ENCODE results near the gene PILRA.

PILRA gene

GRCh38 chr7:100434297-100435144 is 61.2 kb downstream of the PILRA start:
- no peak overlapping the region for H3K27ac ChIP-seq (replicated peaks; ENCODE audit: low read length)
- peak overlapping the region in 1 of 2 donors; percentile 91 for H3K4me3 ChIP-seq (ENCODE audit: low read length in 2 of 2)
- H4K91ac ChIP-seq (ENCODE audit: low read depth, low read length, poor library complexity) = no peak overlapping the region
- H3K9ac ChIP-seq (ENCODE audit: low read depth, low read length, poor library complexity) = no peak overlapping the region
- H2BK120ac ChIP-seq (ENCODE audit: low read depth, low read length) = no peak overlapping the region
- H3K36me3 ChIP-seq (replicated peaks in 1 of 2; ENCODE audit: control insufficient read depth in 2 of 2, insufficient read depth in 2 of 2, low read length in 2 of 2) = peaks cover 28 to 55% of the 10 kb centered on the region in 2 donors
- no peak overlapping the region for H3K14ac ChIP-seq (ENCODE audit: low read length)
- no peak for DNase-seq (ENCODE audit: low spot score)
- no peak overlapping the region for H2BK15ac ChIP-seq (ENCODE audit: low read length)
- WGBS, 2 donors (ENCODE audit: extremely low coverage in 2 of 2, insufficient read length in 2 of 2, insufficient replicate concordance in 1 of 2) = no CpG with 5 or more reads among the region's 22 CpGs
- H2AK5ac ChIP-seq (ENCODE audit: low read depth, low read length) = no peak overlapping the region
- no peak overlapping the region for H4K8ac ChIP-seq (ENCODE audit: low read depth, low read length)
- peaks cover 16% of the 10 kb centered on the region for H3K79me1 ChIP-seq (ENCODE audit: low read depth, low read length)
- H3K27me3 ChIP-seq (ENCODE audit: control insufficient read depth in 3 of 3, insufficient read depth in 3 of 3, low read depth in 1 of 3, low read length in 3 of 3) = no peaks in the 10 kb centered on the region
- no peak overlapping the region for H2BK12ac ChIP-seq (ENCODE audit: low read length)
- peak overlapping the region; percentile 56 for H2BK5ac ChIP-seq (ENCODE audit: low read length)
- no peak overlapping the region for H3K23ac ChIP-seq (ENCODE audit: low read depth, low read length, poor library complexity)
- H3K4me1 ChIP-seq (ENCODE audit: control insufficient read depth in 2 of 2, insufficient read depth in 1 of 2, low read depth in 1 of 2, low read length in 2 of 2) = peaks cover 24 to 30% of the 10 kb centered on the region in 2 donors
- H3K4ac ChIP-seq (ENCODE audit: low read length) = no peak overlapping the region
- no peak overlapping the region for H2AFZ ChIP-seq (ENCODE audit: low read length)
- H3K4me2 ChIP-seq (ENCODE audit: insufficient read depth, low read length, poor library complexity, severe bottlenecking) = peak overlapping the region; percentile 92
- H3K9me3 ChIP-seq (replicated peaks in 1 of 2; ENCODE audit: control insufficient read depth in 2 of 2, insufficient read depth in 1 of 2, low read depth in 1 of 2, low read length in 2 of 2) = no peaks in the 10 kb centered on the region
- no peak overlapping the region for H3K18ac ChIP-seq (ENCODE audit: low read length)

GRCh38 chr7:100435401-100436304 is 62.4 kb downstream of the PILRA start:
- Histone ChIP-seq H2BK15ac (ENCODE audit: low read length) (peak overlapping the region; percentile 76), H2BK5ac (ENCODE audit: low read length) (peak overlapping the region; percentile 56), H3K36me3 (replicated peaks in 1 of 2; ENCODE audit: control insufficient read depth in 2 of 2, insufficient read depth in 2 of 2, low read length in 2 of 2) (peaks cover 28 to 52% of the 10 kb centered on the region in 2 donors), H3K4me2 (ENCODE audit: insufficient read depth, low read length, poor library complexity, severe bottlenecking) (peak overlapping the region; percentile 92), H3K9me3 (replicated peaks in 1 of 2; ENCODE audit: control insufficient read depth in 2 of 2, insufficient read depth in 1 of 2, low read depth in 1 of 2, low read length in 2 of 2) (no peaks in the 10 kb centered on the region), H3K23ac (ENCODE audit: low read depth, low read length, poor library complexity) (peak overlapping the region; percentile 94), H2AFZ (ENCODE audit: low read length) (peak overlapping the region; percentile 73), H2BK120ac (ENCODE audit: low read depth, low read length) (peak overlapping the region; percentile 5), H3K27me3 (ENCODE audit: control insufficient read depth in 3 of 3, insufficient read depth in 3 of 3, low read depth in 1 of 3, low read length in 3 of 3) (no peaks in the 10 kb centered on the region), H3K79me1 (ENCODE audit: low read depth, low read length) (peaks cover 16% of the 10 kb centered on the region), H3K4me1 (ENCODE audit: control insufficient read depth in 2 of 2, insufficient read depth in 1 of 2, low read depth in 1 of 2, low read length in 2 of 2) (peaks cover 22 to 27% of the 10 kb centered on the region in 2 donors), H2BK12ac (ENCODE audit: low read length) (no peak overlapping the region), H2AK5ac (ENCODE audit: low read depth, low read length) (peak overlapping the region; percentile 66), H3K9ac (ENCODE audit: low read depth, low read length, poor library complexity) (peak overlapping the region; percentile 98), H3K4ac (ENCODE audit: low read length) (peak overlapping the region; percentile 6), H3K18ac (ENCODE audit: low read length) (peak overlapping the region; percentile 98), H3K4me3 (ENCODE audit: low read length in 2 of 2) (peak overlapping the region; percentile 91 to 97), H3K27ac (replicated peaks; ENCODE audit: low read length) (peak overlapping the region; percentile 83), H4K91ac (ENCODE audit: low read depth, low read length, poor library complexity) (no peak overlapping the region), H3K14ac (ENCODE audit: low read length) (peak overlapping the region; percentile 84), H4K8ac (ENCODE audit: low read depth, low read length) (peak overlapping the region; percentile 9)
- no peak for DNase-seq (ENCODE audit: low spot score)
- no CpG with 5 or more reads among the region's 81 CpGs for WGBS, 2 donors (ENCODE audit: extremely low coverage in 2 of 2, insufficient read length in 2 of 2, insufficient replicate concordance in 1 of 2)

- no peak overlapping the region for H3K4me3 ChIP-seq (ENCODE audit: low read length in 2 of 2)
- H2AFZ ChIP-seq (ENCODE audit: low read length) = no peak overlapping the region
- peak overlapping the region; percentile 79 for H2BK12ac ChIP-seq (ENCODE audit: low read length)
- no peak overlapping the region for H4K8ac ChIP-seq (ENCODE audit: low read depth, low read length)
- no peak overlapping the region for H3K9ac ChIP-seq (ENCODE audit: low read depth, low read length, poor library complexity)
- no peaks in the 10 kb centered on the region for H3K27me3 ChIP-seq (ENCODE audit: control insufficient read depth in 3 of 3, insufficient read depth in 3 of 3, low read depth in 1 of 3, low read length in 3 of 3)
- H2BK120ac ChIP-seq (ENCODE audit: low read depth, low read length) = peak overlapping the region; percentile 40
- H3K4me2 ChIP-seq (ENCODE audit: insufficient read depth, low read length, poor library complexity, severe bottlenecking) = no peak overlapping the region
- peaks cover 5 to 10% of the 10 kb centered on the region in 2 donors for H3K4me1 ChIP-seq (ENCODE audit: control insufficient read depth in 2 of 2, insufficient read depth in 1 of 2, low read depth in 1 of 2, low read length in 2 of 2)
- DNase-seq (ENCODE audit: low spot score) = no peak
- H3K9me3 ChIP-seq (replicated peaks in 1 of 2; ENCODE audit: control insufficient read depth in 2 of 2, insufficient read depth in 1 of 2, low read depth in 1 of 2, low read length in 2 of 2) = no peaks in the 10 kb centered on the region
- H3K18ac ChIP-seq (ENCODE audit: low read length) = no peak overlapping the region
- H3K4ac ChIP-seq (ENCODE audit: low read length) = no peak overlapping the region
- no peak overlapping the region for H3K27ac ChIP-seq (replicated peaks; ENCODE audit: low read length)
- H3K14ac ChIP-seq (ENCODE audit: low read length) = no peak overlapping the region
- H2BK15ac ChIP-seq (ENCODE audit: low read length) = no peak overlapping the region
- H2AK5ac ChIP-seq (ENCODE audit: low read depth, low read length) = peak overlapping the region; percentile 86
- H3K23ac ChIP-seq (ENCODE audit: low read depth, low read length, poor library complexity) = no peak overlapping the region
- H3K36me3 ChIP-seq (replicated peaks in 1 of 2; ENCODE audit: control insufficient read depth in 2 of 2, insufficient read depth in 2 of 2, low read length in 2 of 2) = peaks cover 15 to 34% of the 10 kb centered on the region in 2 donors
- no peak overlapping the region for H2BK5ac ChIP-seq (ENCODE audit: low read length)
- H4K91ac ChIP-seq (ENCODE audit: low read depth, low read length, poor library complexity) = no peak overlapping the region
- WGBS, 2 donors (ENCODE audit: extremely low coverage in 2 of 2, insufficient read length in 2 of 2, insufficient replicate concordance in 1 of 2) = no CpG with 5 or more reads among the region's 28 CpGs
- H3K79me1 ChIP-seq (ENCODE audit: low read depth, low read length) = peaks cover 7% of the 10 kb centered on the region
These were observed 64.1 kb downstream of the PILRA start for GRCh38 chr7:100437150-100438100.
